Calu3 (cell line): ENCODE data around the gene RINT1. TPM values are rescaled to one million over a fixed set of nuclear protein-coding genes. Genes with fewer than 3 reads are reported as not detected.

ENCODE experiments used
- BruUV-seq: library from RNA; stranded (reverse); fragments of 400-500 nt; replicated peaks from 2 replicates; lab custom pipeline; 2021; lab: Mats Ljungman, UMichigan
- CTCF ChIA-PET: fragments of 300-600 bp; sonication (Branson Sonifier 250); formaldehyde crosslinking; loops from one replicate; lab custom pipeline; 2022; ENCODE audit warnings: antibody characterized with exemption; lab: Charles Lee
- DNase-seq: peaks from one replicate; pipeline ENCODE4 v3.0.0; 2022
- H3K27ac Mint-ChIP-seq: one replicate; pipeline ENCODE4 v1.8.0; 2022; ENCODE audit warnings: mixed read lengths; ENCODE audit not compliant: unreplicated experiment
- H3K27me3 Mint-ChIP-seq: one replicate; pipeline ENCODE4 v1.8.0; 2022; ENCODE audit warnings: mixed read lengths; ENCODE audit not compliant: unreplicated experiment
- H3K36me3 Mint-ChIP-seq: one replicate; pipeline ENCODE4 v1.8.0; 2022; ENCODE audit warnings: mild to moderate bottlenecking, moderate library complexity, mixed read lengths; ENCODE audit not compliant: insufficient read depth, unreplicated experiment
- H3K4me1 Mint-ChIP-seq: one replicate; pipeline ENCODE4 v1.8.0; 2022; ENCODE audit warnings: mild to moderate bottlenecking, low read depth, mixed read lengths; ENCODE audit not compliant: unreplicated experiment
- H3K4me3 Mint-ChIP-seq: one replicate; pipeline ENCODE4 v1.8.0; 2022; ENCODE audit warnings: mild to moderate bottlenecking, low read depth, moderate library complexity, mixed read lengths; ENCODE audit not compliant: unreplicated experiment
- H3K9me3 Mint-ChIP-seq: one replicate; pipeline ENCODE4 v1.8.0; 2022; ENCODE audit warnings: low read depth, mixed read lengths; ENCODE audit not compliant: unreplicated experiment
- intact Hi-C: fragments of 100-400 bp; cut with micrococcal nuclease; formaldehyde crosslinking; loops from one replicate; pipeline ENCODE4 v1.10.0; 2022; ENCODE audit not compliant: unreplicated experiment
- total RNA-seq: library from RNA; stranded (reverse); gene quantifications from 2 replicates; pipeline ENCODE4 v1.2.3, GENCODE V29; 2022
- TF ChIP-seq, protein P1 (sequence below): fragments of 200-600 bp; IDR thresholded peaks from one replicate; pipeline ENCODE4 v1.8.0; 2022; ENCODE audit warnings: antibody characterized with exemption; ENCODE audit not compliant: unreplicated experiment

RINT1 gene
- total RNA-seq, 1 experiment from 2014 or later = 17.1 TPM

DNA sequence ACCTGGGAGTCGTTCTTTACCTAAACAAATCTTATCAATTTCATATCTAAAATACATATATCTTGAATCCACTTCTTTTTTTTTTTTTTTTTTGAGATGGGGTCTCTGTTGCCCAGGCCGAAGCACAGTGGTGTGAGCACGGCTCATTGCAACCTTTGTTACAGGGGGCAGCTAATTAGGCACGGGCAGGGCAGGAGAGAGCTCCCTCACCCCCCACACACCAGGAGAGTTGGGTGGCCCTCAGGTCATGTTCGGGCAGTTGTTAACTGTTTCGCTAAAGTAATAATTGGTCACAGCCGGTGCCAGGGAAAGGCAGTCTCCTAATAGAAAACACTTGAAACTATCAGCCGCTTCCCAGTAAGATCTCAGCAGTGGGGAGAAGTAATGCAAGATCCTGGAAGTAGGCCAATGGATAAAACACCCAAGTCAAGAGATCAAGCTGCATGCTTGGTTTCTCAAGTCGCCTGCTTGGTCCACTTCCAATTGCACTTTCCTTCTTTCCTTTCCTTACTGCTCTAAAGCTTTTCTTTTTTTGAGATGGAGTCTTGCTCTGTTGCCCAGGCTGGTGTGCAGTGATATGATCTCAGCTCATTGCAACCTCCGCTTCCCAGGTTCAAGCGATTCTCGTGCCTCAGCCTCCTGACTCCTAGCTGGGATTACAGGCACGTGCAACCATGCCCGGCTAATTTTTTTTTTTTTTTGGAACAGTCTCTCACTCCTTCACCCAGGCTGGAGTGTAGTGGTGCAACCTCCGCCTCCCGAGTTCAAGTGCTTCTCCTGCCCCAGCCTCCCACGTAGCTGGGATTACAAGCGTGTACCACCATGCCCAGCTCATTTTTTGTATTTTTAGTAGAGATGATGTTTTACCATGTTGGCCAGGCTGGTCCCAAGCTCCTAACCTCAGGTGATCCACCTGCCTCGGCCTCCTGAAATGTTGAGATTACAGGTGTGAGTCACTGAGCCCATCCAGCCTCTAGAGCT is 70.6 kb downstream of the RINT1 start:
- CTCF ChIA-PET = no interaction called here
- H3K27me3 Mint-ChIP-seq = peaks cover under 1% of the 10 kb centered on the region
- no TSS peak for BruUV-seq
- no peaks in the 10 kb centered on the region for H3K36me3 Mint-ChIP-seq
- H3K27ac Mint-ChIP-seq = no peak overlapping the region
- DNase-seq = no peak
- intact Hi-C loops = no loop called here
- H3K4me3 Mint-ChIP-seq = no peak overlapping the region
- TF ChIP-seq, protein P1, sequence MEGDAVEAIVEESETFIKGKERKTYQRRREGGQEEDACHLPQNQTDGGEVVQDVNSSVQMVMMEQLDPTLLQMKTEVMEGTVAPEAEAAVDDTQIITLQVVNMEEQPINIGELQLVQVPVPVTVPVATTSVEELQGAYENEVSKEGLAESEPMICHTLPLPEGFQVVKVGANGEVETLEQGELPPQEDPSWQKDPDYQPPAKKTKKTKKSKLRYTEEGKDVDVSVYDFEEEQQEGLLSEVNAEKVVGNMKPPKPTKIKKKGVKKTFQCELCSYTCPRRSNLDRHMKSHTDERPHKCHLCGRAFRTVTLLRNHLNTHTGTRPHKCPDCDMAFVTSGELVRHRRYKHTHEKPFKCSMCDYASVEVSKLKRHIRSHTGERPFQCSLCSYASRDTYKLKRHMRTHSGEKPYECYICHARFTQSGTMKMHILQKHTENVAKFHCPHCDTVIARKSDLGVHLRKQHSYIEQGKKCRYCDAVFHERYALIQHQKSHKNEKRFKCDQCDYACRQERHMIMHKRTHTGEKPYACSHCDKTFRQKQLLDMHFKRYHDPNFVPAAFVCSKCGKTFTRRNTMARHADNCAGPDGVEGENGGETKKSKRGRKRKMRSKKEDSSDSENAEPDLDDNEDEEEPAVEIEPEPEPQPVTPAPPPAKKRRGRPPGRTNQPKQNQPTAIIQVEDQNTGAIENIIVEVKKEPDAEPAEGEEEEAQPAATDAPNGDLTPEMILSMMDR = no peak
- no peaks in the 10 kb centered on the region for H3K4me1 Mint-ChIP-seq
- no peaks in the 10 kb centered on the region for H3K9me3 Mint-ChIP-seq

DNA sequence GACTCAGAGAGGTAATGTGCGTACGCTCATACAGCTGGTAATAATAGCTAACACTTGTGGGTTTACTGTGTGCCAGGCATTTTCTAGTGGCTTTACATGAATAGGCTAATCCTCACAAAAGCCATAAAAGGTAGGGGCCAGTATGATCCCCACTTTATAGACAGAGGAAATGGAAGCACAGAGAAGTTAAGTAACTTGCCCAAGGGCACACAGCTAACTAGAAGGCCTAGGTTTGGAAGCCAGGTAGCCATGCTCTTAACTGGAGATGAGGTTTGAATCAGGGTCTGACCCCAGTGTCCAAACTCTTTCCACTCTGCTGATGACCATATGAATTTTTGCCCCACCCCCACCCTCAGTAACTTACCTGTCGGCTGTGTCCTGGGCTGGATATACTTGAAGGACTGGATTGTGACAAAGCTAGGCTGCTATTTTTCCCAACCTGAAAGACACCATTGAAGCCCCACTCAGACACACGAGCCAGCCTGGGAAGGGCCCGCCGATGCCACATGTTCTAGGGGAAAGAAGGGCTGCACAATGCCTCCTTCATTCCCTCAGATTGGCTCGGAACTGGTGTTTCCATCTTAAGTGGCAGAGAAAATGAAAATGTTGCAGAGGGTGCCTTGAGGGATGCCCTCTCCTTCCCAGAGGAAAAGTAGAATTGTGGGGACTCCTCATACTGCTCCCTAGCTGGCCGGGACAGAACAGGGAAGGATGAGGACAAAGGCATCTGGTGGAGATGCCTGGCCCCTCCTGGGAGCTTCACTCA is 78.3 kb downstream of the RINT1 start:
- BruUV-seq = no TSS peak
- no peak overlapping the region for H3K27ac Mint-ChIP-seq

DNA sequence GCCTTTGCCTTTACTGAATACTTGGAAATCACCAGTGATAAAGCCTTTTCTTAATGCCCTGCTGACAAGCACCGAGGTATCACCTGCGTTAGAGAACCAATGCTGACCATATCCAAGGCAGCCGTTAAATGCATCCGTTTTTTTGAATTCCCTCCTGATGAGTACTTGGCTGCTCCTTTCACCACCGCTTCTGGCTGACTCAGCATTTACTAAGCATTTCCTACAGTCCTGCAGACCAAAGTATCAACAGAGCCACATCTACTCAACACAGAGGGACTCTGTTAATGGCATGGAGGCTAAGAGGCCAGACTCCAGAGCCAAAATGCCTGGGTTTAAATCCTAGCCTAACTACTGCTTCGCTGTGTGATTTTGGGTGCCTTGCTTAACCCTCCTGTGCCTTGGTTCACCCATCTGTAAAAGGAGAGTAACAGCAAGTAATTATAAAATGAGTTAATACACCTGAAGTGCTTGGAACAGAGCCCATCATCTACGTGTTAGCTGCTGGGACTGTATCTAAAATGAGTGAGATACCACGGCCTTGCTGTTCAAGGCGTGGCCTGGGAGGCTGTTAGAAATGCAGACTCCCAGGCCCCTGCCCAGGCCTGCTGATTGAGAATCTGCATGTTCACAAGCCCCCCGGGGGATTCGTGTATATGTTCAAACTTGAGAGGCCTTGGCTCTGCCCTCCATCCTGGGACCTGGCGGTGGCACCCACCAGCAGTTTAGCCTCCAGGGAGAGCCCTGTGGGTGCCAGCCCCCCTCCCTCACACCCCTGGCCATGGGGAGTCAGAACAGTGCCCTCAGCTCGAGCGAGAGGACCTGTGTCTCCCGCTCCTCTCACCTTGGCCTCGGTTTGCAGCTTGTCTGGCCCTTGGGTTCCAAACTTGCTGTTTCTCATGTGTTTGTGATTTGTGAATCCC is 80.1 kb downstream of the RINT1 start:
- CTCF ChIA-PET = no interaction called here
- H3K4me3 Mint-ChIP-seq = no peak overlapping the region
- H3K27me3 Mint-ChIP-seq = no peaks in the 10 kb centered on the region
- H3K36me3 Mint-ChIP-seq = no peaks in the 10 kb centered on the region
- no peaks in the 10 kb centered on the region for H3K9me3 Mint-ChIP-seq
- intact Hi-C loops = no loop called here
- DNase-seq = no peak
- no peak overlapping the region for H3K27ac Mint-ChIP-seq
- no peaks in the 10 kb centered on the region for H3K4me1 Mint-ChIP-seq
- TF ChIP-seq, protein P1 = no peak
- BruUV-seq = no TSS peak

More for the DNA sequence above, 78.3 kb downstream of the RINT1 start:
- intact Hi-C loops = no loop called here
- no peaks in the 10 kb centered on the region for H3K36me3 Mint-ChIP-seq
- H3K9me3 Mint-ChIP-seq = no peaks in the 10 kb centered on the region
- H3K4me3 Mint-ChIP-seq = no peak overlapping the region
- no peaks in the 10 kb centered on the region for H3K4me1 Mint-ChIP-seq
- no peak for DNase-seq
- CTCF ChIA-PET = no interaction called here
- TF ChIP-seq, protein P1 = no peak
- no peaks in the 10 kb centered on the region for H3K27me3 Mint-ChIP-seq

DNA sequence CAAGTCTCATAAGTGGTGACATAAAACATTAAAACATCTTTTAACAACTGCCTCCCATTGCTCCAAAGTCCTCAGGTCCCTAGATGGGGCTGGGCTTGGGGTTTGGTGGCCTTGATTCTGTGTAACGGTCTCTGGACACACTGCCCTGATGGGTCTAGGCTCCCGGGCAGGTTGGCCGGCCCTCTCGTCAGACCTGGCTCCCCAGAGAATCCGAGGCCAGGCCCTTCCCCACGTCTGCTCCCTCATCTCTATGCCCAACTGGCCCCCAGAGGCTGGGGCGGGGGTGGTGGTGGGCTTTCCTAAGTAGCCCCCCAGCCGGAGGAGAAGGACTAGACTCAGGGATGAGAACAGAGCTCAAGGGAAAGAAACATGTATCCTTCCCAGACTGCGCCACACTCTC is 80.8 kb downstream of the RINT1 start:
- Mint-ChIP-seq H3K27me3 (no peaks in the 10 kb centered on the region), H3K27ac (no peak overlapping the region), H3K9me3 (no peaks in the 10 kb centered on the region), H3K36me3 (no peaks in the 10 kb centered on the region), H3K4me1 (no peaks in the 10 kb centered on the region), H3K4me3 (no peak overlapping the region)
- no TSS peak for BruUV-seq
- intact Hi-C loops = no loop called here
- TF ChIP-seq, protein P1 = no peak
- DNase-seq = no peak
- CTCF ChIA-PET = interaction anchor here (0.7 kb wide), 1 partner anchor 33 kb away, joined by 3 read pairs; no protein-coding TSS in a partner anchor
